GM23338 (cell line): ENCODE data around the gene CSF1R. TPM values are rescaled to one million over a fixed set of nuclear protein-coding genes. Genes with fewer than 3 reads are reported as not detected.

Experiments used
- ATAC-seq: fragments of 200-7000 bp; cut with Tn5 transposase; 3 replicates; pipeline ENCODE4 v1.9.1; 2020
- DNase-seq: peaks from one replicate; pipeline ENCODE4 v3.0.0-alpha.2; 2015; ENCODE audit warnings: low spot score
- H2AFZ ChIP-seq: fragments of 200-600 bp; sonication (generic); 2 replicates; pipeline ENCODE4 v1.8.0; 2016; ENCODE audit warnings: antibody characterized with exemption, mild to moderate bottlenecking, moderate library complexity
- H3F3A ChIP-seq: fragments of 200-600 bp; sonication (generic); replicated peaks from 2 replicates; pipeline ENCODE4 v1.8.0; 2017; ENCODE audit warnings: antibody characterized with exemption, mixed run types, low read depth
- H3K27ac ChIP-seq: fragments of 200-600 bp; sonication (generic); 2 replicates; pipeline ENCODE4 v1.6.1; 2016; ENCODE audit warnings: low read depth
- H3K27me3 ChIP-seq: fragments of 200-600 bp; sonication (generic); 2 replicates; pipeline ENCODE4 v1.8.0; 2016; ENCODE audit warnings: mild to moderate bottlenecking, mixed run types, moderate library complexity; ENCODE audit not compliant: insufficient read depth
- H3K36me3 ChIP-seq: fragments of 200-600 bp; sonication (generic); 2 replicates; pipeline ENCODE4 v1.8.0; 2016; ENCODE audit warnings: mild to moderate bottlenecking; ENCODE audit not compliant: insufficient read depth
- H3K4me1 ChIP-seq: fragments of 200-600 bp; sonication (generic); 2 replicates; pipeline ENCODE4 v1.8.0; 2016; ENCODE audit warnings: mild to moderate bottlenecking, moderate library complexity; ENCODE audit not compliant: insufficient read depth
- H3K4me2 ChIP-seq: fragments of 200-600 bp; sonication (generic); 2 replicates; pipeline ENCODE4 v1.7.1; 2017; ENCODE audit warnings: mixed run types
- H3K4me3 ChIP-seq: fragments of 200-600 bp; sonication (generic); 2 replicates; pipeline ENCODE4 v1.6.1; 2016; ENCODE audit warnings: mixed run types
- H3K79me2 ChIP-seq: fragments of 200-600 bp; sonication (generic); replicated peaks from 2 replicates; pipeline ENCODE4 v1.8.0; 2017; ENCODE audit warnings: mild to moderate bottlenecking; ENCODE audit not compliant: insufficient read depth
- H3K9me2 ChIP-seq: fragments of 200-600 bp; sonication (generic); 2 replicates; pipeline ENCODE4 v1.8.0; 2017; ENCODE audit not compliant: insufficient read depth
- H4K20me1 ChIP-seq: fragments of 200-600 bp; sonication (generic); replicated peaks from 2 replicates; pipeline ENCODE4 v1.8.0; 2017; ENCODE audit warnings: mild to moderate bottlenecking; ENCODE audit not compliant: insufficient read depth
- H3K27ac Mint-ChIP-seq: 2 replicates; pipeline ENCODE4 v1.8.0; 2020; ENCODE audit warnings: inconsistent platforms, mild to moderate bottlenecking, moderate library complexity, mixed read lengths
- H3K27me3 Mint-ChIP-seq: 3 replicates; pipeline ENCODE4 v1.8.0; 2022; ENCODE audit warnings: low read depth, mild to moderate bottlenecking, moderate library complexity, mixed read lengths, inconsistent platforms; ENCODE audit not compliant: insufficient read depth, poor library complexity
- H3K36me3 Mint-ChIP-seq: 3 replicates; pipeline ENCODE4 v1.8.0; 2021; ENCODE audit warnings: low read depth, mild to moderate bottlenecking, inconsistent platforms, moderate library complexity, mixed read lengths
- H3K4me1 Mint-ChIP-seq: 3 replicates; pipeline ENCODE4 v1.8.0; 2020; ENCODE audit warnings: mild to moderate bottlenecking, inconsistent platforms, mixed read lengths
- H3K4me3 Mint-ChIP-seq: 3 replicates; pipeline ENCODE4 v1.8.0; 2021; ENCODE audit warnings: moderate library complexity, mild to moderate bottlenecking, inconsistent platforms, mixed read lengths
- H3K9me3 Mint-ChIP-seq: 3 replicates; pipeline ENCODE4 v1.8.0; 2020; ENCODE audit warnings: moderate library complexity, mild to moderate bottlenecking, inconsistent platforms, mixed read lengths
- EZH2 ChIP-seq: fragments of 200-600 bp; sonication (generic); IDR thresholded peaks from one replicate; pipeline ENCODE4 v1.8.0; 2017; ENCODE audit warnings: antibody characterized with exemption, mild to moderate bottlenecking, low read depth; ENCODE audit not compliant: unreplicated experiment
- NANOG ChIP-seq: IDR thresholded peaks from 2 replicates; pipeline ENCODE4 v1.6.1; 2016; ENCODE audit warnings: antibody characterized with exemption, borderline replicate concordance
- ZNF114 ChIP-seq: fragments of 250-450 bp; sonication (Bioruptor Pico); IDR thresholded peaks from 2 replicates; pipeline ENCODE4 v1.5.0; 2020; ENCODE audit warnings: mild to moderate bottlenecking, moderate library complexity
- polyA plus RNA-seq: library from polyadenylated mRNA; unstranded; fragments of >200 nt; fragmentation: Nextera tagmentation; extraction: Ambion mirVana; gene quantifications from 2 replicates; pipeline ENCODE4 v1.2.1, GENCODE V29; 2016
- total RNA-seq: library from RNA; depleted of rRNA; stranded (reverse); fragments of >200 nt; shearing (Covaris generic); gene quantifications from 2 replicates; pipeline ENCODE4 v1.2.3, GENCODE V29; 2014
- TF ChIP-seq, protein P1 (sequence below): fragments of 250-450 bp; sonication (Bioruptor Pico); IDR thresholded peaks from 2 replicates; pipeline ENCODE4 v1.5.0; 2020; ENCODE audit warnings: mild to moderate bottlenecking, moderate library complexity
- TF ChIP-seq, protein P2 (sequence below): IDR thresholded peaks from 2 replicates; pipeline ENCODE4 v1.6.1; 2016; ENCODE audit warnings: antibody characterized with exemption
- TF ChIP-seq, protein P3 (sequence below), 2 experiments: fragments of 200-600 bp in 1 of 2; sonication (generic) in 1 of 2; conservative IDR thresholded peaks; 2 replicates each; pipeline versions ENCODE4 v1.5.1 to v1.6.1; 2016 to 2017; ENCODE audit warnings: antibody characterized with exemption in 2 of 2, low read depth in 2 of 2, mild to moderate bottlenecking in 2 of 2, moderate library complexity in 1 of 2

Gene CSF1R
- total and polyA plus RNA-seq, 2 experiments from 2014 or later = 0.21 TPM; not detected in 1

GRCh38 chr5:150016537-150016936 lies 69.8 kb downstream of the CSF1R start (continued):
- TF ChIP-seq, protein P1, sequence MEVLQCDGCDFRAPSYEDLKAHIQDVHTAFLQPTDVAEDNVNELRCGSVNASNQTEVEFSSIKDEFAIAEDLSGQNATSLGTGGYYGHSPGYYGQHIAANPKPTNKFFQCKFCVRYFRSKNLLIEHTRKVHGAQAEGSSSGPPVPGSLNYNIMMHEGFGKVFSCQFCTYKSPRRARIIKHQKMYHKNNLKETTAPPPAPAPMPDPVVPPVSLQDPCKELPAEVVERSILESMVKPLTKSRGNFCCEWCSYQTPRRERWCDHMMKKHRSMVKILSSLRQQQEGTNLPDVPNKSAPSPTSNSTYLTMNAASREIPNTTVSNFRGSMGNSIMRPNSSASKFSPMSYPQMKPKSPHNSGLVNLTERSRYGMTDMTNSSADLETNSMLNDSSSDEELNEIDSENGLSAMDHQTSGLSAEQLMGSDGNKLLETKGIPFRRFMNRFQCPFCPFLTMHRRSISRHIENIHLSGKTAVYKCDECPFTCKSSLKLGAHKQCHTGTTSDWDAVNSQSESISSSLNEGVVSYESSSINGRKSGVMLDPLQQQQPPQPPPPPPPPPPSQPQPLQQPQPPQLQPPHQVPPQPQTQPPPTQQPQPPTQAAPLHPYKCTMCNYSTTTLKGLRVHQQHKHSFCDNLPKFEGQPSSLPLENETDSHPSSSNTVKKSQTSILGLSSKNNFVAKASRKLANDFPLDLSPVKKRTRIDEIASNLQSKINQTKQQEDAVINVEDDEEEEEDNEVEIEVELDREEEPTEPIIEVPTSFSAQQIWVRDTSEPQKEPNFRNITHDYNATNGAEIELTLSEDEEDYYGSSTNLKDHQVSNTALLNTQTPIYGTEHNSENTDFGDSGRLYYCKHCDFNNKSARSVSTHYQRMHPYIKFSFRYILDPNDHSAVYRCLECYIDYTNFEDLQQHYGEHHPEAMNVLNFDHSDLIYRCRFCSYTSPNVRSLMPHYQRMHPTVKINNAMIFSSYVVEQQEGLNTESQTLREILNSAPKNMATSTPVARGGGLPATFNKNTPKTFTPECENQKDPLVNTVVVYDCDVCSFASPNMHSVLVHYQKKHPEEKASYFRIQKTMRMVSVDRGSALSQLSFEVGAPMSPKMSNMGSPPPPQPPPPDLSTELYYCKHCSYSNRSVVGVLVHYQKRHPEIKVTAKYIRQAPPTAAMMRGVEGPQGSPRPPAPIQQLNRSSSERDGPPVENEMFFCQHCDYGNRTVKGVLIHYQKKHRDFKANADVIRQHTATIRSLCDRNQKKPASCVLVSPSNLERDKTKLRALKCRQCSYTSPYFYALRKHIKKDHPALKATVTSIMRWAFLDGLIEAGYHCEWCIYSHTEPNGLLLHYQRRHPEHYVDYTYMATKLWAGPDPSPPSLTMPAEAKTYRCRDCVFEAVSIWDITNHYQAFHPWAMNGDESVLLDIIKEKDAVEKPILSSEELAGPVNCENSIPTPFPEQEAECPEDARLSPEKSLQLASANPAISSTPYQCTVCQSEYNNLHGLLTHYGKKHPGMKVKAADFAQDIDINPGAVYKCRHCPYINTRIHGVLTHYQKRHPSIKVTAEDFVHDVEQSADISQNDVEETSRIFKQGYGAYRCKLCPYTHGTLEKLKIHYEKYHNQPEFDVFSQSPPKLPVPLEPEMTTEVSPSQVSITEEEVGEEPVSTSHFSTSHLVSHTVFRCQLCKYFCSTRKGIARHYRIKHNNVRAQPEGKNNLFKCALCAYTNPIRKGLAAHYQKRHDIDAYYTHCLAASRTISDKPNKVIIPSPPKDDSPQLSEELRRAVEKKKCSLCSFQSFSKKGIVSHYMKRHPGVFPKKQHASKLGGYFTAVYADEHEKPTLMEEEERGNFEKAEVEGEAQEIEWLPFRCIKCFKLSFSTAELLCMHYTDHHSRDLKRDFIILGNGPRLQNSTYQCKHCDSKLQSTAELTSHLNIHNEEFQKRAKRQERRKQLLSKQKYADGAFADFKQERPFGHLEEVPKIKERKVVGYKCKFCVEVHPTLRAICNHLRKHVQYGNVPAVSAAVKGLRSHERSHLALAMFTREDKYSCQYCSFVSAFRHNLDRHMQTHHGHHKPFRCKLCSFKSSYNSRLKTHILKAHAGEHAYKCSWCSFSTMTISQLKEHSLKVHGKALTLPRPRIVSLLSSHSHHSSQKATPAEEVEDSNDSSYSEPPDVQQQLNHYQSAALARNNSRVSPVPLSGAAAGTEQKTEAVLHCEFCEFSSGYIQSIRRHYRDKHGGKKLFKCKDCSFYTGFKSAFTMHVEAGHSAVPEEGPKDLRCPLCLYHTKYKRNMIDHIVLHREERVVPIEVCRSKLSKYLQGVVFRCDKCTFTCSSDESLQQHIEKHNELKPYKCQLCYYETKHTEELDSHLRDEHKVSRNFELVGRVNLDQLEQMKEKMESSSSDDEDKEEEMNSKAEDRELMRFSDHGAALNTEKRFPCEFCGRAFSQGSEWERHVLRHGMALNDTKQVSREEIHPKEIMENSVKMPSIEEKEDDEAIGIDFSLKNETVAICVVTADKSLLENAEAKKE (CRISPR knock-in tag) = no peak

GRCh38 chr5:150015415-150015814 lies 70.9 kb downstream of the CSF1R start:
- ATAC-seq (no peak), DNase-seq (no peak)
- no peaks in the 10 kb centered on the region for H3K27me3 Mint-ChIP-seq
- peaks cover 66% of the 10 kb centered on the region for H3K36me3 ChIP-seq
- no peak overlapping the region for H3K4me2 ChIP-seq
- H3K4me3 ChIP-seq = no peak overlapping the region
- H3K36me3 Mint-ChIP-seq = peaks cover 90% of the 10 kb centered on the region
- H3F3A ChIP-seq = no peaks in the 10 kb centered on the region
- no peak overlapping the region for H3K27ac Mint-ChIP-seq
- peaks cover 10% of the 10 kb centered on the region; the same call in 1 of the 3 replicates for H3K9me3 Mint-ChIP-seq
- H4K20me1 ChIP-seq = peaks cover 7% of the 10 kb centered on the region; the same call in 1 of the 2 replicates
- H3K4me1 ChIP-seq = no peaks in the 10 kb centered on the region
- H3K27me3 ChIP-seq = no peaks in the 10 kb centered on the region
- no peak overlapping the region for H2AFZ ChIP-seq
- H3K27ac ChIP-seq = no peak overlapping the region
- H3K79me2 ChIP-seq = 0 out of 2 replicates have a peak, but pooled peaks cover 7% of the 10 kb centered on the region
- H3K4me1 Mint-ChIP-seq = peaks cover 2% of the 10 kb centered on the region; the same call in 2 of the 3 replicates
- H3K9me2 ChIP-seq = no peaks in the 10 kb centered on the region
- H3K4me3 Mint-ChIP-seq = no peak overlapping the region
- TF ChIP-seq, protein P2, sequence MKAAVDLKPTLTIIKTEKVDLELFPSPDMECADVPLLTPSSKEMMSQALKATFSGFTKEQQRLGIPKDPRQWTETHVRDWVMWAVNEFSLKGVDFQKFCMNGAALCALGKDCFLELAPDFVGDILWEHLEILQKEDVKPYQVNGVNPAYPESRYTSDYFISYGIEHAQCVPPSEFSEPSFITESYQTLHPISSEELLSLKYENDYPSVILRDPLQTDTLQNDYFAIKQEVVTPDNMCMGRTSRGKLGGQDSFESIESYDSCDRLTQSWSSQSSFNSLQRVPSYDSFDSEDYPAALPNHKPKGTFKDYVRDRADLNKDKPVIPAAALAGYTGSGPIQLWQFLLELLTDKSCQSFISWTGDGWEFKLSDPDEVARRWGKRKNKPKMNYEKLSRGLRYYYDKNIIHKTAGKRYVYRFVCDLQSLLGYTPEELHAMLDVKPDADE = no peak
- TF ChIP-seq, protein P3, sequence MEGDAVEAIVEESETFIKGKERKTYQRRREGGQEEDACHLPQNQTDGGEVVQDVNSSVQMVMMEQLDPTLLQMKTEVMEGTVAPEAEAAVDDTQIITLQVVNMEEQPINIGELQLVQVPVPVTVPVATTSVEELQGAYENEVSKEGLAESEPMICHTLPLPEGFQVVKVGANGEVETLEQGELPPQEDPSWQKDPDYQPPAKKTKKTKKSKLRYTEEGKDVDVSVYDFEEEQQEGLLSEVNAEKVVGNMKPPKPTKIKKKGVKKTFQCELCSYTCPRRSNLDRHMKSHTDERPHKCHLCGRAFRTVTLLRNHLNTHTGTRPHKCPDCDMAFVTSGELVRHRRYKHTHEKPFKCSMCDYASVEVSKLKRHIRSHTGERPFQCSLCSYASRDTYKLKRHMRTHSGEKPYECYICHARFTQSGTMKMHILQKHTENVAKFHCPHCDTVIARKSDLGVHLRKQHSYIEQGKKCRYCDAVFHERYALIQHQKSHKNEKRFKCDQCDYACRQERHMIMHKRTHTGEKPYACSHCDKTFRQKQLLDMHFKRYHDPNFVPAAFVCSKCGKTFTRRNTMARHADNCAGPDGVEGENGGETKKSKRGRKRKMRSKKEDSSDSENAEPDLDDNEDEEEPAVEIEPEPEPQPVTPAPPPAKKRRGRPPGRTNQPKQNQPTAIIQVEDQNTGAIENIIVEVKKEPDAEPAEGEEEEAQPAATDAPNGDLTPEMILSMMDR (conservative IDR thresholded peaks at IDR 0.05; ENCODE audit: low read depth in 2 of 2) = no peak
- no peak for TF ChIP-seq EZH2
- TF ChIP-seq NANOG = no peak
- TF ChIP-seq ZNF114 (CRISPR knock-in tag) = no peak
- TF ChIP-seq, protein P1 (CRISPR knock-in tag) = no peak
